GM18502 (cell line): ENCODE measurements around the gene NRIP3.
"Not testable (repeated sequence)": the region's sequence is repeated elsewhere in the genome, so short reads cannot be mapped to it uniquely, and the experiment has no call there.

Experiments used
- ATAC-seq: cut with Tn5 transposase; IDR thresholded peaks from one replicate; pipeline ENCODE4 v1.9.1; 2021; ENCODE audit warnings: mild to moderate bottlenecking; ENCODE audit not compliant: unreplicated experiment, poor library complexity

NRIP3 gene

DNA sequence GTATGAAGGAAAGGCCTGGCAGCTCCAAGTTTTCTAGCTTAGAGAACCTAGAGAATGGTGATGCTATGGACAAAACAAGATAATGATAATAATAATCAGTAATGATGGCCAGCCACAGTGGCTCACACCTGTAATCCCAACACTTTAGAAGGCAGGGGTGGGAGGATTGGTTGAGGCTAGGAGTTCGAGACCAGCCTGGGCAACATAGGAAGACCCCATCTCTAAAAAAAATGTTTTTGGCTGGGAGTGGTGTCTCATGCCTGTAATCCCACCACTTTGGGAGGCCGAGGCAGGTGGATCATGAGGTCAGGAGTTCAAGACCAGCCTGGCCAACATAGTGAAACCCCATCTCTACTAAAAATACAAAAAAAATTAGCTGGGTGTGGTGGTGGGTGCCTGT, 68.0 kb downstream of the NRIP3 start:
- not testable (repeated sequence) for ATAC-seq

DNA sequence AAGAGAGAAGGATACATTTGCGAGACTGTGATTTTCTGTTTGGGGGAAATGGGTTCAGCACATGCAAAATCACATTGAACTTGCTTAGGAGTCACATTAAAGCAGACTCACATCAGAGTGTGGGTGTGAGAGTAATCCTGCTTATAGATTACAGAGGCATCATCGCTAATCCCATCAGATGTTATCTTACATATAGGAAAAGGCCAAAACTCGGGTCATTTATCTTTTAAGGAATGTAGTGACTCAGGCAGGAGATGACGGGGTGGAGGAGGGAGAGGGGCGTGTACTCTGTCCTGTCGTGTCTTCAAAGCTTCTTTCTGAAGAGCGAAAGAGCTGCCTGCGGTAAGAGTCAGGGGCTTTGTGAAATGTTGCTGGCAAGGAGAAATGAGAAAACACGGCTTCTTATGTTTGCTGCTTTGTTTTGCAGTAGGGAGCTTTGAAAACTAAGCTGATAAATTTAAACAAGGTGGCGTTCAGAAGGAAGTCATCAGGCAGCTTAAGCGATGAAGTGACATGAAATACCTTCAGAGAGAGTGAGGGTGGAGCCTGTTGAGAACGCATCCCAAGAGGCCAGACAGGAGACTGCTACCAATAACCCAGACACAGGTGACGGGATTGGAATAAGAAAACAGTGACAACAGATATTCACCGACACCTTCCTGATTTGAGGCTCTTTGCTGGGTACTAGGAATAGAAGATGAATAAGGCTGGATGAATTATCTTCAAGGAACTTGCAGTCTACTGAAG, 68.9 kb downstream of the NRIP3 start:
- no peak for ATAC-seq

DNA sequence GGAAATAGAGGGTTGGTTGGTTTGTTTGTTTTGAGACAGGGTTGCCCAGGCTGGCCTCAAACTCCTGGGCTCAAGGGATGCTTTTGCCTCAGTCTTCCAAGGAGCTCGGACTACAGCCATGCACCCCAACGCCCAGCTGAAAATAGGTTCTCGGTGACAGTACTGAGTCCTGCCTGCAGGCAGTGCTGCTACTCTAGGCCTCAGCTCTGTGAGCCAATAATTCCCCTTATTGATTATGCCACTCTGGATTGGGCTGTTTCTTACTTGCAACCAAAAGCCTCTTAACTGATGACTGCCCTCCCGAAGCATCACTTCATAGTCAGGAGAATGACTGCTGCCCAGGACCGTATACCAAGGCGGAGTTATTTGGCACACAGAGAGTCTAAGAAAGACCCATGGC, 69.9 kb downstream of the NRIP3 start:
- no peak for ATAC-seq

DNA sequence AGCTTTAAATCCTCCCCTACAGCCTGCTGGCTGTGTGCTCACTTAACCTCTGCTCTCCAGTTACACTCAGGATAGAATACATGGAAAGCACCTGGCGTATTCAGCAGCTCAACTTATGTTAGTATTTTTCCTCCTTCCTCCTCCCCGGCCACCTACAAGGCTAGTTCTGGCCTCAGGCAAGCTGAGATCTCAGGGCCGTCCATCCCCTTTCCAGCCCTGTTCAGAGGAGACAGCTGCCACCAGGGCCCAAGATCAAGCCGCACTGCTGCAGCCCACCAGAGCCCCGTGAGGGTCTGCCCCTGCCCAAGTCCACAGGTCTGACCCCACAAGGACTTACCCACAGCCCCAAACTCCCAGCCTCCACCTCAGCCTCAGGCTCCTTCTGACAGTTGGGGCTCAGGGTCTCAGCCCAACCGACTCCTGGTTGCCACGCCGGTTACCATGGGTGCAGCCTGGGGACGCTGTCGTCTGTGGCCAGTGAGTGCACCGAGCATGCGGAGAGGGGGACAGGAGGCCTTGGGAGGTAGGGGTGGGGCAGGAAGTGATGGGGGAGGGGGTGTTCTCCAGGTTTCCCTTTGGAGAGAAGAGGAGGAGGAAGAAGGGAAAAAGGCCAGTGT, 71.1 kb downstream of the NRIP3 start, which contains the start of gene C11orf16:
C11orf16 (minus strand) TSS at position 384 of the 617 bp plus-strand sequence. CDS start 639 bp downstream, outside the sequence.
- ATAC-seq: no peak
